ENCODE data around the gene KDELR3. TPM values are rescaled to one million over a fixed set of nuclear protein-coding genes. Genes with fewer than 3 reads are reported as not detected.

The KDELR3 gene
- total RNA-seq, 1 experiment from 2014 or later, result 33.1 TPM

- H3K4me1 ChIP-seq (ENCODE audit: control insufficient read depth in 1 of 2, insufficient read depth in 2 of 2, low read length in 2 of 2), result no peaks in the 10 kb centered on the region; a peak in 1 of 4 replicates
- H3K27me3 ChIP-seq (ENCODE audit: insufficient read depth, low read length), result no peaks in the 10 kb centered on the region
- H3K4me3 ChIP-seq (replicated peaks in 1 of 2; ENCODE audit: low read depth in 1 of 2, low read length in 2 of 2), result no peak overlapping the region
- no peak for DNase-seq (ENCODE audit: low read depth, low spot score)
- H3K9me2 ChIP-seq (ENCODE audit: insufficient read depth), result no peaks in the 10 kb centered on the region
- intact Hi-C loops (cut with micrococcal nuclease), result no loop called here
- H3K9me3 ChIP-seq (ENCODE audit: control insufficient read depth in 1 of 2, insufficient read depth in 1 of 2, low read depth in 1 of 2, low read length in 2 of 2), result no peaks in the 10 kb centered on the region
- POLR2A ChIA-PET, result no interaction called here
- no TSS peak for BruUV-seq (replicated peaks)
- peaks cover 95% of the 10 kb centered on the region for H3K79me2 ChIP-seq (ENCODE audit: insufficient read depth, low read length)
- no peak for ATAC-seq
- no peak overlapping the region for H2AFZ ChIP-seq (ENCODE audit: low read depth, low read length, poor library complexity, severe bottlenecking)
- H3K4me2 ChIP-seq (ENCODE audit: low read length), result no peak overlapping the region
- no peak overlapping the region for H3K27ac ChIP-seq (ENCODE audit: low read depth, low read length)
- CTCF ChIA-PET, result no interaction called here
- H4K20me1 ChIP-seq (ENCODE audit: insufficient read depth), result peaks cover 44% of the 10 kb centered on the region; the same call in 1 of the 2 replicates
- RAD21 ChIA-PET (ENCODE audit: low non-redundant PET in 1 of 2, low total read pairs in 2 of 2, uncharacterized antibody in 2 of 2, unreplicated experiment in 2 of 2), result no interaction called here
- TF ChIP-seq REST (IDR thresholded peaks at IDR 0.05; ENCODE audit: low read depth), result no peak
- no peak for TF ChIP-seq POLR2AphosphoS5 (IDR thresholded peaks at IDR 0.05; ENCODE audit: low read depth, low read length)
- no peak for TF ChIP-seq TCF7L2 (IDR thresholded peaks at IDR 0.05; ENCODE audit: borderline replicate concordance, extremely low read depth, insufficient read depth, insufficient read length)
- no peak for TF ChIP-seq ZNF274 (IDR thresholded peaks at IDR 0.05; ENCODE audit: low read depth, low read length)
- TF ChIP-seq, protein P1, sequence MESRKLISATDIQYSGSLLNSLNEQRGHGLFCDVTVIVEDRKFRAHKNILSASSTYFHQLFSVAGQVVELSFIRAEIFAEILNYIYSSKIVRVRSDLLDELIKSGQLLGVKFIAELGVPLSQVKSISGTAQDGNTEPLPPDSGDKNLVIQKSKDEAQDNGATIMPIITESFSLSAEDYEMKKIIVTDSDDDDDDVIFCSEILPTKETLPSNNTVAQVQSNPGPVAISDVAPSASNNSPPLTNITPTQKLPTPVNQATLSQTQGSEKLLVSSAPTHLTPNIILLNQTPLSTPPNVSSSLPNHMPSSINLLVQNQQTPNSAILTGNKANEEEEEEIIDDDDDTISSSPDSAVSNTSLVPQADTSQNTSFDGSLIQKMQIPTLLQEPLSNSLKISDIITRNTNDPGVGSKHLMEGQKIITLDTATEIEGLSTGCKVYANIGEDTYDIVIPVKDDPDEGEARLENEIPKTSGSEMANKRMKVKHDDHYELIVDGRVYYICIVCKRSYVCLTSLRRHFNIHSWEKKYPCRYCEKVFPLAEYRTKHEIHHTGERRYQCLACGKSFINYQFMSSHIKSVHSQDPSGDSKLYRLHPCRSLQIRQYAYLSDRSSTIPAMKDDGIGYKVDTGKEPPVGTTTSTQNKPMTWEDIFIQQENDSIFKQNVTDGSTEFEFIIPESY (IDR thresholded peaks at IDR 0.05; ENCODE audit: extremely low read depth, insufficient replicate concordance, low read length), result no peak
- TF ChIP-seq RAD21 (IDR thresholded peaks at IDR 0.05; ENCODE audit: low read depth), result no peak
- TF ChIP-seq YY1 (IDR thresholded peaks at IDR 0.05; ENCODE audit: extremely low read depth, insufficient replicate concordance, low read depth, low read length), result no peak
- TF ChIP-seq EGR1 (IDR thresholded peaks at IDR 0.05; ENCODE audit: low read depth), result no peak
- TF ChIP-seq FOSL1 (IDR thresholded peaks at IDR 0.05; ENCODE audit: low read depth), result no peak
- no peak for TF ChIP-seq EZH2phosphoT487 (IDR thresholded peaks at IDR 0.05; ENCODE audit: borderline replicate concordance)
- H3K36me3 ChIP-seq (ENCODE audit: control insufficient read depth in 1 of 2, insufficient read depth in 2 of 2, low read length in 2 of 2), result peaks cover 90 to 91% of the 10 kb centered on the region in 2 experiments
- no peak overlapping the region for H3K9ac ChIP-seq (ENCODE audit: low read length)
Measured at GRCh38 chr22:38494498-38494897, 26.6 kb downstream of the KDELR3 start.

Measured in HCT116 (cell line).